H1 (cell line): ENCODE measurements around the gene PATJ. TPM values are rescaled to one million over a fixed set of nuclear protein-coding genes. Genes with fewer than 3 reads are reported as not detected.

Experiments used
- CHD1 ChIP-seq: IDR thresholded peaks from 2 replicates; pipeline ENCODE4 v1.6.1; 2012; ENCODE audit warnings: low read depth, low read length, improper control_type of control experiment
- polyA plus RNA-seq, 7 experiments: library from polyadenylated mRNA; depleted of rRNA in 3 of 7; stranded (reverse) in 5 of 7; unstranded in 2 of 7; fragments of >200 nt in 5 of 7; fragments of 200-250 nt in 2 of 7; gene quantifications; 1 replicate in 5 of 7; 2 replicates in 1 of 7; 4 replicates in 1 of 7; pipeline versions ENCODE4 v1.2.1 to v1.2.3, GENCODE V29; 2011 to 2013; ENCODE audit warnings: missing spikeins in 2 of 7, mixed read lengths in 2 of 7
- total RNA-seq: library from RNA; stranded (reverse); fragmentation: NEBNext Ultra II Directional; extraction: Animal tissue kit (Norgen Biotek cat#: 25700); gene quantifications from 2 replicates; pipeline ENCODE4 v1.2.1, GENCODE V29; 2021

Gene PATJ
- total and polyA plus RNA-seq, 2 of the 8 experiments (the other 6 are each of a cell fraction or from before 2014, with no cell fraction given) = 8.2 to 55.6 TPM

- no peak for TF ChIP-seq CHD1
These were observed 346.2 kb downstream of the PATJ start (continued) for GRCh38 chr1:62088439-62088838.
